Spleen (tissue), 11 donors: ENCODE measurements around the gene GABBR2. TPM values are rescaled to one million over a fixed set of nuclear protein-coding genes. Genes with fewer than 3 reads are reported as not detected.

ENCODE experiments used
- DNase-seq: peaks from one replicate; pipeline ENCODE4 v3.0.0-alpha.2; 2020
- H3K27ac ChIP-seq, 8 donors: fragments of 200-600 bp; sonication (generic) in 7 of 8; 1 replicate in 4 of 8; 2 replicates in 4 of 8; pipeline versions ENCODE4 v1.5.0 to v1.8.0; 2016 to 2021; ENCODE audit warnings: inconsistent platforms in 4 of 8, mild to moderate bottlenecking in 4 of 8, moderate library complexity in 1 of 8
- H3K27me3 ChIP-seq, 7 donors: fragments of 200-600 bp; sonication (generic) in 6 of 7; replicated peaks in 1 of 7; 1 replicate in 4 of 7; 2 replicates in 3 of 7; pipeline versions ENCODE4 v1.5.0 to v1.8.0; 2016 to 2021; ENCODE audit warnings: inconsistent platforms in 3 of 7, mild to moderate bottlenecking in 1 of 7
- H3K36me3 ChIP-seq, 6 donors: fragments of 200-600 bp; sonication (generic) in 5 of 6; 1 replicate in 4 of 6; 2 replicates in 2 of 6; pipeline versions ENCODE4 v1.5.0 to v1.8.0; 2016 to 2021; ENCODE audit warnings: inconsistent platforms in 2 of 6
- H3K4me1 ChIP-seq, 6 donors: fragments of 200-600 bp; sonication (generic) in 5 of 6; 1 replicate in 3 of 6; 2 replicates in 3 of 6; pipeline versions ENCODE4 v1.5.0 to v1.8.0; 2016 to 2021; ENCODE audit warnings: inconsistent platforms in 3 of 6
- H3K4me3 ChIP-seq, 8 donors: fragments of 200-600 bp; sonication (generic) in 7 of 8; 1 replicate in 4 of 8; 2 replicates in 4 of 8; pipeline versions ENCODE4 v1.5.0 to v1.8.0; 2016 to 2021; ENCODE audit warnings: inconsistent platforms in 4 of 8, mild to moderate bottlenecking in 4 of 8, moderate library complexity in 2 of 8
- H3K9me3 ChIP-seq, 8 donors: fragments of 200-600 bp; sonication (generic) in 7 of 8; 1 replicate in 4 of 8; 2 replicates in 4 of 8; pipeline versions ENCODE4 v1.5.0 to v1.8.0; 2016 to 2021; ENCODE audit warnings: inconsistent platforms in 4 of 8
- CTCF ChIP-seq, 11 experiments: fragments of 200-600 bp in 7 of 11; fragments of 450-650 bp in 4 of 11; sonication (generic) in 4 of 11; IDR thresholded peaks in 8 of 11; conservative IDR thresholded peaks in 3 of 11; 1 replicate in 7 of 11; 2 replicates in 4 of 11; pipeline versions ENCODE4 v1.4.0 to v1.8.0; 2016 to 2021; ENCODE audit warnings: antibody characterized with exemption in 11 of 11, inconsistent platforms in 4 of 11, mild to moderate bottlenecking in 1 of 11
- POLR2A ChIP-seq, 3 donors: fragments of 450-650 bp; IDR thresholded peaks; one replicate each; pipeline ENCODE4 v1.5.1; 2017; ENCODE audit warnings: antibody characterized with exemption in 3 of 3, mild to moderate bottlenecking in 1 of 3
- POLR2AphosphoS5 ChIP-seq, 3 donors: sonication (generic); formaldehyde crosslinking; IDR thresholded peaks; one replicate each; pipeline ENCODE4 v1.5.1; 2017; ENCODE audit warnings: antibody characterized with exemption in 3 of 3
- WGBS, 5 donors: extraction: QIAGEN DNeasy Blood & Tissue Kit in 3 of 5; methylation state at CpG; one replicate each; pipeline versions ENCODE4 v1.1.5 to v1.1.7; 2013 to 2018; 5-methylcytosine and 5-hydroxymethylcytosine counted together
- intact Hi-C: fragments of 100-400 bp; cut with DNase I; formaldehyde crosslinking; loops from one replicate; pipeline ENCODE4 v1.15.0; 2023; ENCODE audit warnings: low total_unique reads
- polyA plus RNA-seq, 3 donors: library from polyadenylated mRNA; stranded (reverse); fragments of 200-250 nt; gene quantifications; one replicate each; pipeline ENCODE4 v1.2.1, GENCODE V29; 2013
- total RNA-seq, 7 donors: library from RNA; depleted of rRNA in 3 of 7; stranded (reverse); fragments of >200 nt in 3 of 7; fragmentation: NEBNext Ultra II Directional in 4 of 7; extraction: Animal tissue kit (Norgen Biotek cat#: 25700) in 4 of 7; gene quantifications; one replicate each; pipeline versions ENCODE4 v1.1.0 to v1.2.1, GENCODE V29; 2016 to 2021
- donor health status: healthy with polysubstance abuse.
- donor health status: DM: no; HTN: no; CAD: no; lungs with moderate emphysema.
- donor health status: DM: no; HTN: no; CAD: no.
- donor health status: Bipolar disorder and iron deficiency.
- donor health status: healthy.
- donor health status: DM: no; HTN: no; CAD: no.
- donor health status: DM: yes; HTN: yes; CAD: no.

Gene GABBR2
- total and polyA plus RNA-seq, 10 donors = 0.03 to 0.32 (median 0.07) TPM; not detected in 7

- H3K4me1 ChIP-seq = no peaks in the 10 kb centered on the region
- intact Hi-C loops = no loop called here
- 58 to 90% (median 74%) methylated on average over 3 of the region's 3 CpGs for WGBS, 5 donors
- TF ChIP-seq POLR2AphosphoS5 (IDR thresholded peaks at IDR 0.05) = no peak
- no peak for TF ChIP-seq POLR2A (IDR thresholded peaks at IDR 0.05)
- no peak for TF ChIP-seq CTCF (IDR thresholded peaks at IDR 0.05 in 8 of 11, conservative IDR thresholded peaks at IDR 0.05 in 3 of 11)
- no peak overlapping the region for H3K4me3 ChIP-seq
- H3K36me3 ChIP-seq = no peaks in the 10 kb centered on the region
- H3K27me3 ChIP-seq = peaks cover 0 to 22% (median 0%) of the 10 kb centered on the region in 7 donors
- DNase-seq = no peak
- H3K9me3 ChIP-seq = no peaks in the 10 kb centered on the region
- no peak overlapping the region for H3K27ac ChIP-seq
Observed at GRCh38 chr9:98549401-98549800, 159.3 kb downstream of the GABBR2 start.

GRCh38 chr9:98547606-98548005, 161.1 kb downstream of the GABBR2 start:
- H3K4me1 ChIP-seq = no peaks in the 10 kb centered on the region
- no peaks in the 10 kb centered on the region for H3K36me3 ChIP-seq
- no peak overlapping the region for H3K27ac ChIP-seq
- H3K4me3 ChIP-seq = no peak overlapping the region
- 84 to 97% (median 94%) methylated on average over 2 of the region's 2 CpGs; no CpG with 5 or more reads in 2 of the 5 donors for WGBS, 5 donors
- TF ChIP-seq CTCF (IDR thresholded peaks at IDR 0.05 in 8 of 11, conservative IDR thresholded peaks at IDR 0.05 in 3 of 11) (no peak), POLR2AphosphoS5 (IDR thresholded peaks at IDR 0.05) (no peak), POLR2A (IDR thresholded peaks at IDR 0.05) (no peak)
- peaks cover 0 to 14% (median 0%) of the 10 kb centered on the region in 7 donors for H3K27me3 ChIP-seq
- intact Hi-C loops = no loop called here
- DNase-seq = no peak
- H3K9me3 ChIP-seq = no peaks in the 10 kb centered on the region

- 72 to 87% (median 85%) methylated on average over 4 of the region's 4 CpGs for WGBS, 5 donors
- no peak overlapping the region for H3K4me3 ChIP-seq
- H3K9me3 ChIP-seq = no peaks in the 10 kb centered on the region
- H3K27me3 ChIP-seq = peaks cover 0 to 12% (median 0%) of the 10 kb centered on the region in 7 donors
- no peaks in the 10 kb centered on the region for H3K4me1 ChIP-seq
- DNase-seq = no peak
- intact Hi-C loops = no loop called here
- no peaks in the 10 kb centered on the region for H3K36me3 ChIP-seq
- no peak for TF ChIP-seq POLR2AphosphoS5 (IDR thresholded peaks at IDR 0.05)
- no peak for TF ChIP-seq POLR2A (IDR thresholded peaks at IDR 0.05)
- no peak for TF ChIP-seq CTCF (IDR thresholded peaks at IDR 0.05 in 8 of 11, conservative IDR thresholded peaks at IDR 0.05 in 3 of 11)
- H3K27ac ChIP-seq = no peak overlapping the region
Observed at GRCh38 chr9:98545021-98545420, 163.7 kb downstream of the GABBR2 start.

- intact Hi-C loops = no loop called here
- H3K27ac ChIP-seq = no peak overlapping the region
- no peaks in the 10 kb centered on the region for H3K36me3 ChIP-seq
- TF ChIP-seq POLR2AphosphoS5 (IDR thresholded peaks at IDR 0.05) (no peak), POLR2A (IDR thresholded peaks at IDR 0.05) (no peak), CTCF (IDR thresholded peaks at IDR 0.05 in 8 of 11, conservative IDR thresholded peaks at IDR 0.05 in 3 of 11) (no peak)
- WGBS, 5 donors = 78 to 97% (median 88%) methylated on average over 16 of the region's 16 CpGs
- peaks cover 0 to 16% (median 0%) of the 10 kb centered on the region in 7 donors for H3K27me3 ChIP-seq
- no peak overlapping the region for H3K4me3 ChIP-seq
- no peak for DNase-seq
- H3K4me1 ChIP-seq = no peaks in the 10 kb centered on the region
- no peaks in the 10 kb centered on the region for H3K9me3 ChIP-seq
Observed at GRCh38 chr9:98541684-98542230, 167.0 kb downstream of the GABBR2 start.
